HG02973 (cell line): Measurements from ENCODE around the gene ALG6.
A peak's percentile ranks its signal among the peaks of the same experiment; 100 is the strongest.

ENCODE experiments used
- ATAC-seq: cut with Tn5 transposase; IDR thresholded peaks from one replicate; pipeline ENCODE4 v1.9.1; 2021; ENCODE audit warnings: moderate library complexity; ENCODE audit not compliant: unreplicated experiment

The ALG6 gene

GRCh38 chr1:63367215-63368103 lies at the start of gene ALG6:
Gene ALG6 (plus strand): TSS chr1:63367627. CDS start chr1:63370978, 3,351 bp downstream.
- peak; percentile 94 for ATAC-seq

GRCh38 chr1:63317817-63318152 lies 49.6 kb upstream of the ALG6 start:
- ATAC-seq, result no peak

- no peak for ATAC-seq
Observed at GRCh38 chr1:63318201-63318979, 49.0 kb upstream of the ALG6 start.

DNA sequence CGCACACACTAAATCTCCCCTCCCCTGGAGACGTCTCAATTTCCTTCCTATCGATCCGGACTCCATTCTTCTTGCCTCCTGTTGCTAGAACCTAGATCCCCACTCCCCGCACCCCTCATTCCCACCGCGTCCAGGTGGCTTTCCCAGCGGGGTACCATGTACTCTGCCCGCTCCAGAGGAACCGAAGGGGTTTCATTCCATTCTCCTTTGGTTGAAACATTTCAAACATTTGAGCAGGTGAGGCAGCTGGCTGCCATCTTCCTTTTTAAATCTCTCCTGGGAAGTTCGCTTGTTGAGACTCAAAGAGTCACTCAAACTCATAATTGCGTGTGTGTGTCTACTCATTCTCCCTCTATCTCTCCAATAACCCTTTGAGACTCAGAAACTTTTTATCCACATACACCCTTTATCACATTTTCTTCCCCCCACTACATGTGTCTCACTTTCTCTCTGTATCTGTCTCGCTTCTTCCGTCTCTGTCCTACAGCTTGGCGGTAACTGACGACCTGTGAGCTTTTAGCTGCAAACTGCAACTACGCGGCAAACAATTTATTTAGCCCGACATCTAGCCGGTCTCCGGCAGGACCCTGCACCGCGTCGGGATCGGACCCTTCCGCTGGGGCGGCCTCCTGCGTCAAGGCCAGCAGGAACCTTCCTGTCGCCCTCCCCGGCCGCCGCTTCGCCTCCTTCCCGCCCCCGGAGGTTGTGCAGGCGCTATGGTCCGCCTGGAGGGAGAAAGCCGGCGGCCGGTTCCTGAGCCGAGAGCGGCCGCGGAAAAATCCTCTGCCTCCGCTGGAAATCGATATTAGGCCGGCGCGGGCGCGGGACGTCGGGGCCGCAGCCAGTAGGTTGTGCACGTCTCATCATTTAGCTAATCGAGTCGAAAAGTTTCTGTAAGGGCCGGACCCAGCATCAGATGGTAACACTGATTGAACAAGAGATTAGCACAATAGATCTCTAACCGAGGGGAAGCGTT lies 48.1 kb upstream of the ALG6 start:
- no peak for ATAC-seq

DNA sequence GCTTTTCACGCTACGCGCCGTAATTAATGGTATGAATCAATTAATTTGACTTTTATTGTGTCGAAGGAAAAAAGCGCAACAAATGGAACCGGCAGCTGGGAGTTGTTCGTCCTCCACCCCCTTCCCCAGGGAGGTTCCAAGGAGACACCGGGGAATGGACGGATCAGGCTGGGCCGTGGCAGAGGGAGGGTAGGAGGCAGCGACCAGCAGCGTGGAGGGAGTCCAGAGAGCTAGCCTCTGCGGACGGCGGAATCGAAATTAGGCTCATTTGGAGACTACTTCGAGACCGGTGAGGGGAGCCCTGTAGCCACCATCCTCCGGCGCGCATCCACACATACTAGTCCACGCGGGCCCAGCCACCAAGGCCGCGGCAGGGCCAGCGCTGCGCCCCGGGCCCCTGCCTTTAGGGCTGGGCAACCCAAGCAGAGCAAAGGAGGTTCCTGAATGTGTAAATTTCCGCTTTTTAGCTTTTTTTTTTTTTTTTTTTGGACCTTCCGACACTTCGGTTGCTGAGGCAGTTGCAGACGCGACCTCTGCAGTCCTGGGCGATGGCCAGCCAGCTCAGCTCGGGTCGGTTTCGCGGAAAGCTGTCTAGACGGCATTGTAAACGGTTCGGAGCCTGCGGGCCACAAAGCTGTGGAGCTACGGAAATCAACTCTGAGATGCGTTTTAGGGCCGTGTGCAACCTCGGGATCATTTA lies 47.3 kb upstream of the ALG6 start:
- ATAC-seq, result no peak

DNA sequence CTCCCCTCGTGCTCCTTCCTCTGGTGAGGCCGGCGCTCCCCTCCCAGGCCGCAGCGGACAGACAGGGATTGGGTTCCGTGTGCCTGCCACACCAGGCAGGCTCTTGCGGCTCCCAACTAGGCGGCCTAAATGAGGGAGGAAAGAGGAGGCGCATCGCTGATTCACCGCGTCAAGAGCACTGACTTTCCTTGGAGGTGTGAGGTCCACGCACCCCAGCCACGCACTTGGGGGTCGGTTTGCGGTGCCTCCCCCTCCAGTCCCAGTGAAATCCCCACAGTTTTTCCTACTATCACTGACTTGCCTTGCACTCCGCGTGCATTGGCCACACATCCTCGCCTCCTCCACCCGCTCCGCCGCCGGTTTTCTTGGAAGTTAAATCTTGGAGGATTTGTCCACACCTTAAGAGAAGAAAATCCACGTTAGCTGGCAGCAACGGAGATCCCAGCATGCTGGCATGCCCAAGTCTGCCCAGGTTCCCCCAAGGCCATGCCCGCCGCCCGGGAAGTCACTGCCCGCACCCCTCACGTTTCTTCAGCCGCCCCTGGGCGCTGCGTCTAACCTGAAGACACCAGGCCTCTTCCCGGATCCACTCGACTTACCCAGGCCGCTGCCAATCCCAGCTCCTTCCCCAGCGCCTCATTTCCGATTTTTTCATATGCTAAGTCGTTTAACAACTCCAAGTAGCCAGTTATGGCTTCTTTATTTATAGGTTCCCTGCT lies 46.2 kb upstream of the ALG6 start:
- ATAC-seq, result no peak

DNA sequence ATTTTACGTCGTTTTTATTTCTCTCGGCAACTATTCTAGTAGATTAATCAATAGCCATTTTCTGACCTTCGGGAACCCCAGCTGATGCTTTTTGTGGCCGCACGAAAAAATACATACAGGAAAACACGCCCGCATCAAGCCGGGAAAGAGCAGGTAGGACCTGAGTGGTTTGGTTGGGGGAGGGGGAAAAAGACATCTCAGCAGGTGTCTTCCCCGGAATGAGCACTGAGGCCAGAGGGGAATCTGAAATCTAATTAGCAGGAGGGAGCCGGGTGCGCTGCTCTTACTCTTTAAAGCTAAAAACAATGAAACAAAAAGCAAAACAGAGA lies 45.7 kb upstream of the ALG6 start:
- ATAC-seq, result no peak

DNA sequence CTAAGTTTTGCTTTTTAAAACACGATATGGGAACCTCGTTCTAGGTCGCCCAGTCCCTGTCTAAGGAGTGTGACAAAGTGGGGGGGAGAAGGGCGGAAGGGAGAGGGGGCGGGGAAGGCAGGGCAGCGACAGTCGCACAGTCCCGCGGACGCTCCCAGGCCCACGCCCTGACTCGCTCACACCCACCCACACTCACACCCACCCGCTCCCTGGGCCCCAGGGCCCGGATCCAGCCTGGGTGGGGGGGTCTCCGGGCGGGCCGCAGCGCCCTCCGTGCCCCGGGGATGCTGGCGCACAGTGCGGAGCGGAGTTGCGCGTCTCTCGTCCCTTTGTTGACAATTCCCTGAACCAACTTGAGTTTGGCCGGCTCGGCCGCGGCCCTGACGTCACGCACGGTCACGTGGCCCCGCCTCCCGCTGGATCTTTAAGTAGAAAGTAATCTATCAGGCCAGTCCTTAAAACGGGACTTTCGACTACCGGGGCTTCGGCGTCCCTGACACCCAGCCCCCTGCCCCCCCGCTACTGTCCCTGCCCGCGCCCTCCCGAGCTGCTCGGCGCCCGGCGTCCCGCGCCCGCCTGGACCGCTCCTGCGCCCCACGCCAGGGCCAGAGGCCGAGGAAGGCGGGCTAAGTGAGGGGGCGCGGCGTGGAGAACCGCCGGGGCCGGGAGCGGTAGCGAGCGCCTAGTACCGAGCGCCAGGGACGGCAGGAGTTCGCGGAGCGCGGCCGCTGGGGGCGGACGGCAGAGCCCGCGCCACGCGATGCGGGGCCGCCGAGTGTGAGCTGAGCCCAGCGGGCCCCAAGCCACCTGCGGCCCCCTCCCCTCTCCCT lies 45.1 kb upstream of the ALG6 start, which contains the start of gene FOXD3:
FOXD3 (plus strand) TSS at position 454 of the 830 bp plus-strand sequence. CDS start 492 bp downstream, outside the sequence.
- peak; percentile 51 for ATAC-seq

- no peak for ATAC-seq
Observed at GRCh38 chr1:63322944-63323864, 44.2 kb upstream of the ALG6 start.

GRCh38 chr1:63323865-63324778 lies 43.3 kb upstream of the ALG6 start:
- ATAC-seq, result no peak

DNA sequence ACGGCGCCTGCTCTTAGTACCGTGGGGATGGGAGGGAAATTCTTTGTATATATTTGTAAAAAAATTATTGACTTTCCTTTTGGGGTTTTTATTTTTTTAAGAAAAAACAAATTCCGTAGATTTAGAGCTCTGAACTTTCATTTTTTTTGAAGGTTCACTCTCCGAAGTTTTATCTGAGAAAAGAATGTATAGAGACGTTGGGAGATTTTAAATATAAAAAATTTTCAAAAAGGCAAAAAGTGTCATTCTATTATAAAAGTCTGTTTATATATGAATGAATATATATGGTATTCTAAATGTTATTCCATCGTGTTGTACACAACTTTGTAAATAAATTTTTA lies 42.7 kb upstream of the ALG6 start:
- ATAC-seq, result no peak

DNA sequence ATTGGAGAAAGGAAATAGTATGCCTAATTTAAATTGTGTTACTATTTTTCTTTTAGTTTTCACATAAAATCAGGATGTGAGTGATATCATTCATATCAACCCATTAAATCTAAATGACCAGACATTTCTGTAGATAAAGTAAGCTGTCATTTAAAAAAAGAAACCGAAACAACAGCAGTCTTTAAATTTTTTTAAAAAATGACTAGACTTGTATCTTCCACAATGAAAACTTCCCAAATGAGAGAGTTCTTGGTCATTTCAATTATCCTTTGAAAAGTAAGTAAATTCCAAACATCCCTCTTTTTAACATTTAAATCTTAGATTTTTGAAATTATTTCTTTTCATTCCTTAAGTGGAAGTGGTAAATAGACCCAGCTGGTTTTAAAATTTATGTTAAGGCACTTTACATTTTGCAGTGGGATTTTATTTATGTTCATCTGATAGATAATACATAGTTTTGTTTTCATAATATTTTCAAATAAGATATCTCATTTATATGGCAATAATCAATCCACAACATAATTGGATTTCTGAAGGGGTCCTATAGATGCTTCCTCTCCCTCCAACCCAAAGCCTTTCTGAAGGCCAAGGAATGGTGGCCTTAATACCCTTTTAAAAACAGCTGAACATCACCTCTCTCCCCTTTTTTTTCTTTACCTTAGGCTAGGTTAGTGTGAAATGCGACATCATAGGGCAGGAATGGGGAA lies 42.0 kb upstream of the ALG6 start:
- ATAC-seq, result no peak

GRCh38 chr1:63326106-63326472 lies 41.3 kb upstream of the ALG6 start:
- no peak for ATAC-seq

GRCh38 chr1:63326473-63327380 lies 40.7 kb upstream of the ALG6 start:
- no peak for ATAC-seq

- ATAC-seq, result peak; percentile 53
Observed at GRCh38 chr1:63327417-63328054, 39.9 kb upstream of the ALG6 start.
